Type B pancreatic cell (in vitro differentiated cells): ENCODE results near the gene TLCD1. TPM values are rescaled to one million over a fixed set of nuclear protein-coding genes. Genes with fewer than 3 reads are reported as not detected.
A peak's percentile ranks its signal among the peaks of the same experiment; 100 is the strongest.

Experiments
- DNase-seq: peaks from one replicate; pipeline ENCODE4 v3.0.0; 2021; ENCODE audit warnings: mixed read lengths; ENCODE audit not compliant: unreplicated experiment; ENCODE audit errors: extremely low spot score
- H3K27ac Mint-ChIP-seq: 2 replicates; pipeline ENCODE4 v1.8.0; 2021; ENCODE audit warnings: mild to moderate bottlenecking, mixed read lengths
- H3K27me3 Mint-ChIP-seq: 2 replicates; pipeline ENCODE4 v1.8.0; 2021; ENCODE audit warnings: mixed read lengths
- H3K36me3 Mint-ChIP-seq: 2 replicates; pipeline ENCODE4 v1.8.0; 2021; ENCODE audit warnings: mixed read lengths
- H3K4me1 Mint-ChIP-seq: one replicate; pipeline ENCODE4 v1.8.0; 2021; ENCODE audit warnings: mixed read lengths; ENCODE audit not compliant: unreplicated experiment
- H3K4me3 Mint-ChIP-seq: 2 replicates; pipeline ENCODE4 v1.8.0; 2021; ENCODE audit warnings: mild to moderate bottlenecking, mixed read lengths
- H3K9me3 Mint-ChIP-seq: 2 replicates; pipeline ENCODE4 v1.8.0; 2021; ENCODE audit warnings: mixed read lengths
- CTCF ChIP-seq: fragments of 200-600 bp; sonication (generic); conservative IDR thresholded peaks from 2 replicates; pipeline ENCODE4 v1.5.0; 2021; ENCODE audit warnings: antibody characterized with exemption, mild to moderate bottlenecking
- total RNA-seq: library from RNA; stranded (reverse); gene quantifications from 2 replicates; pipeline ENCODE4 v1.2.1, GENCODE V29; 2021; ENCODE audit warnings: low replicate concordance

The TLCD1 gene
- total RNA-seq, 1 donor from 2014 or later = 18.6 TPM

- peaks cover 12% of the 10 kb centered on the region for H3K36me3 Mint-ChIP-seq
- no peak overlapping the region for H3K4me3 Mint-ChIP-seq
- H3K4me1 Mint-ChIP-seq = peaks cover 11% of the 10 kb centered on the region
- no peaks in the 10 kb centered on the region for H3K27me3 Mint-ChIP-seq
- no peak overlapping the region for H3K27ac Mint-ChIP-seq
- no peak for DNase-seq
- no peak for TF ChIP-seq CTCF
- no peaks in the 10 kb centered on the region for H3K9me3 Mint-ChIP-seq
Observed at GRCh38 chr17:28702752-28703150, 23.3 kb downstream of the TLCD1 start.

- peaks cover 12% of the 10 kb centered on the region for H3K36me3 Mint-ChIP-seq
Observed at GRCh38 chr17:28702026-28702751, 23.8 kb downstream of the TLCD1 start.

GRCh38 chr17:28700830-28701492 lies 25.1 kb downstream of the TLCD1 start:
- Mint-ChIP-seq H3K27me3 (no peaks in the 10 kb centered on the region), H3K4me3 (no peak overlapping the region), H3K36me3 (peaks cover 12% of the 10 kb centered on the region), H3K27ac (no peak overlapping the region), H3K9me3 (no peaks in the 10 kb centered on the region), H3K4me1 (peaks cover 4% of the 10 kb centered on the region)
- TF ChIP-seq CTCF = no peak
- DNase-seq = no peak

More at GRCh38 chr17:28702026-28702751, 23.8 kb downstream of the TLCD1 start:
- H3K4me1 Mint-ChIP-seq = peaks cover 6% of the 10 kb centered on the region
- H3K27ac Mint-ChIP-seq = peak overlapping the region; percentile 34
- no peak overlapping the region for H3K4me3 Mint-ChIP-seq
- no peaks in the 10 kb centered on the region for H3K9me3 Mint-ChIP-seq
- H3K27me3 Mint-ChIP-seq = no peaks in the 10 kb centered on the region
- DNase-seq = no peak
- TF ChIP-seq CTCF = no peak

GRCh38 chr17:28700278-28700677 lies 25.8 kb downstream of the TLCD1 start:
- no peak overlapping the region for H3K4me3 Mint-ChIP-seq
- no peak for TF ChIP-seq CTCF
- H3K27ac Mint-ChIP-seq = no peak overlapping the region
- peaks cover 12% of the 10 kb centered on the region for H3K36me3 Mint-ChIP-seq
- peaks cover 4% of the 10 kb centered on the region for H3K4me1 Mint-ChIP-seq
- no peaks in the 10 kb centered on the region for H3K27me3 Mint-ChIP-seq
- no peak for DNase-seq
- H3K9me3 Mint-ChIP-seq = no peaks in the 10 kb centered on the region

- no peaks in the 10 kb centered on the region for H3K27me3 Mint-ChIP-seq
- no peak for DNase-seq
- no peaks in the 10 kb centered on the region for H3K9me3 Mint-ChIP-seq
- peaks cover 4% of the 10 kb centered on the region for H3K4me1 Mint-ChIP-seq
- no peak for TF ChIP-seq CTCF
- H3K36me3 Mint-ChIP-seq = peaks cover 19% of the 10 kb centered on the region
- peak overlapping the region; percentile 35 for H3K4me3 Mint-ChIP-seq
- H3K27ac Mint-ChIP-seq = peak overlapping the region; percentile 82
Observed at GRCh38 chr17:28698253-28698941, 27.6 kb downstream of the TLCD1 start.
